ENCODE data around the gene AMD1.

DNA sequence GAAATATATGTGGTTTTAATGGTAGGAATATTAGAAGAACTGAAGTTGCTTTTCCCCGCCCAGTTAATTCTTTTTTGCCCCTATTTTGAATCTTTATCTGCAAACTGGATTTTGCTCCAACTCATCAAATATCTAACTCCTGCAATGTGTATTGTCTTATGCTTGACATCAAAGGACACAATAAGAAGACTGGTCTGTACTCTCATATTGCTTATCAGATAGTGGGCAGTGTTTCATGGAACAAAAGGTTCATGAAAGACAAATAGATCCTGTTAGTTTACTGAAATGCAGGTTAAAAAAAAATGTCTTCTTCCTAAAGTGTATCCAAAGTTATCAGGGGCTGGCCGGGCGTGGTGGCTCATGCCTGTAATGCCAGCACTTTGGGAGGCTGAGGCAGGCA, 56.2 kb downstream of the AMD1 start:
- no peak for TF ChIP-seq CREB1 (CRISPR knock-in tag; IDR thresholded peaks at IDR 0.05; ENCODE audit: low read depth)
- TF ChIP-seq, protein P1, sequence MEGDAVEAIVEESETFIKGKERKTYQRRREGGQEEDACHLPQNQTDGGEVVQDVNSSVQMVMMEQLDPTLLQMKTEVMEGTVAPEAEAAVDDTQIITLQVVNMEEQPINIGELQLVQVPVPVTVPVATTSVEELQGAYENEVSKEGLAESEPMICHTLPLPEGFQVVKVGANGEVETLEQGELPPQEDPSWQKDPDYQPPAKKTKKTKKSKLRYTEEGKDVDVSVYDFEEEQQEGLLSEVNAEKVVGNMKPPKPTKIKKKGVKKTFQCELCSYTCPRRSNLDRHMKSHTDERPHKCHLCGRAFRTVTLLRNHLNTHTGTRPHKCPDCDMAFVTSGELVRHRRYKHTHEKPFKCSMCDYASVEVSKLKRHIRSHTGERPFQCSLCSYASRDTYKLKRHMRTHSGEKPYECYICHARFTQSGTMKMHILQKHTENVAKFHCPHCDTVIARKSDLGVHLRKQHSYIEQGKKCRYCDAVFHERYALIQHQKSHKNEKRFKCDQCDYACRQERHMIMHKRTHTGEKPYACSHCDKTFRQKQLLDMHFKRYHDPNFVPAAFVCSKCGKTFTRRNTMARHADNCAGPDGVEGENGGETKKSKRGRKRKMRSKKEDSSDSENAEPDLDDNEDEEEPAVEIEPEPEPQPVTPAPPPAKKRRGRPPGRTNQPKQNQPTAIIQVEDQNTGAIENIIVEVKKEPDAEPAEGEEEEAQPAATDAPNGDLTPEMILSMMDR (conservative IDR thresholded peaks at IDR 0.05; ENCODE audit: low read depth in 2 of 2) = no peak
- TF ChIP-seq, protein P2, sequence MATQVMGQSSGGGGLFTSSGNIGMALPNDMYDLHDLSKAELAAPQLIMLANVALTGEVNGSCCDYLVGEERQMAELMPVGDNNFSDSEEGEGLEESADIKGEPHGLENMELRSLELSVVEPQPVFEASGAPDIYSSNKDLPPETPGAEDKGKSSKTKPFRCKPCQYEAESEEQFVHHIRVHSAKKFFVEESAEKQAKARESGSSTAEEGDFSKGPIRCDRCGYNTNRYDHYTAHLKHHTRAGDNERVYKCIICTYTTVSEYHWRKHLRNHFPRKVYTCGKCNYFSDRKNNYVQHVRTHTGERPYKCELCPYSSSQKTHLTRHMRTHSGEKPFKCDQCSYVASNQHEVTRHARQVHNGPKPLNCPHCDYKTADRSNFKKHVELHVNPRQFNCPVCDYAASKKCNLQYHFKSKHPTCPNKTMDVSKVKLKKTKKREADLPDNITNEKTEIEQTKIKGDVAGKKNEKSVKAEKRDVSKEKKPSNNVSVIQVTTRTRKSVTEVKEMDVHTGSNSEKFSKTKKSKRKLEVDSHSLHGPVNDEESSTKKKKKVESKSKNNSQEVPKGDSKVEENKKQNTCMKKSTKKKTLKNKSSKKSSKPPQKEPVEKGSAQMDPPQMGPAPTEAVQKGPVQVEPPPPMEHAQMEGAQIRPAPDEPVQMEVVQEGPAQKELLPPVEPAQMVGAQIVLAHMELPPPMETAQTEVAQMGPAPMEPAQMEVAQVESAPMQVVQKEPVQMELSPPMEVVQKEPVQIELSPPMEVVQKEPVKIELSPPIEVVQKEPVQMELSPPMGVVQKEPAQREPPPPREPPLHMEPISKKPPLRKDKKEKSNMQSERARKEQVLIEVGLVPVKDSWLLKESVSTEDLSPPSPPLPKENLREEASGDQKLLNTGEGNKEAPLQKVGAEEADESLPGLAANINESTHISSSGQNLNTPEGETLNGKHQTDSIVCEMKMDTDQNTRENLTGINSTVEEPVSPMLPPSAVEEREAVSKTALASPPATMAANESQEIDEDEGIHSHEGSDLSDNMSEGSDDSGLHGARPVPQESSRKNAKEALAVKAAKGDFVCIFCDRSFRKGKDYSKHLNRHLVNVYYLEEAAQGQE (IDR thresholded peaks at IDR 0.05; ENCODE audit: unreplicated experiment) = no peak
- no peak for TF ChIP-seq EZH2 (IDR thresholded peaks at IDR 0.05; ENCODE audit: low read depth, unreplicated experiment)
- no peak for TF ChIP-seq POLR2AphosphoS5 (IDR thresholded peaks at IDR 0.05; ENCODE audit: low read depth)
- no peak for TF ChIP-seq EZH2phosphoT487 (IDR thresholded peaks at IDR 0.05; ENCODE audit: unreplicated experiment)
- no peak for TF ChIP-seq JUNB (IDR thresholded peaks at IDR 0.05; ENCODE audit: unreplicated experiment)
- no peak for TF ChIP-seq ZNF114 (CRISPR knock-in tag; IDR thresholded peaks at IDR 0.05)
- TF ChIP-seq, protein P3, sequence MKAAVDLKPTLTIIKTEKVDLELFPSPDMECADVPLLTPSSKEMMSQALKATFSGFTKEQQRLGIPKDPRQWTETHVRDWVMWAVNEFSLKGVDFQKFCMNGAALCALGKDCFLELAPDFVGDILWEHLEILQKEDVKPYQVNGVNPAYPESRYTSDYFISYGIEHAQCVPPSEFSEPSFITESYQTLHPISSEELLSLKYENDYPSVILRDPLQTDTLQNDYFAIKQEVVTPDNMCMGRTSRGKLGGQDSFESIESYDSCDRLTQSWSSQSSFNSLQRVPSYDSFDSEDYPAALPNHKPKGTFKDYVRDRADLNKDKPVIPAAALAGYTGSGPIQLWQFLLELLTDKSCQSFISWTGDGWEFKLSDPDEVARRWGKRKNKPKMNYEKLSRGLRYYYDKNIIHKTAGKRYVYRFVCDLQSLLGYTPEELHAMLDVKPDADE (IDR thresholded peaks at IDR 0.05) = no peak
- TF ChIP-seq ZNF331 (CRISPR knock-in tag; IDR thresholded peaks at IDR 0.05; ENCODE audit: low read depth) = no peak
- TF ChIP-seq NANOG (IDR thresholded peaks at IDR 0.05; ENCODE audit: borderline replicate concordance) = no peak
- TF ChIP-seq STAT1 (IDR thresholded peaks at IDR 0.05; ENCODE audit: unreplicated experiment) = no peak

All from GM23338 (cell line).